Panc1 (cell line): ENCODE measurements around the gene ITGA2. TPM values are rescaled to one million over a fixed set of nuclear protein-coding genes. Genes with fewer than 3 reads are reported as not detected.
"Not testable (repeated sequence)": the region's sequence is repeated elsewhere in the genome, so short reads cannot be mapped to it uniquely, and the experiment has no call there.

ENCODE experiments used
- ATAC-seq: fragments of 200-7000 bp; cut with Tn5 transposase; 2 replicates; pipeline ENCODE4 v1.9.1; 2020; ENCODE audit warnings: mild to moderate bottlenecking, moderate library complexity
- BruUV-seq: library from RNA; stranded (reverse); fragments of 400-500 nt; replicated peaks from 2 replicates; lab custom pipeline; 2021; lab: Mats Ljungman, UMichigan
- CTCF ChIA-PET: fragments of 300-600 bp; sonication (Branson Sonifier 250); formaldehyde crosslinking; loops from one replicate; lab custom pipeline; 2022; ENCODE audit warnings: antibody characterized with exemption; lab: Charles Lee
- POLR2A ChIA-PET: fragments of 300-600 bp; sonication (Branson Sonifier 250); formaldehyde crosslinking; loops from one replicate; lab custom pipeline; 2022; ENCODE audit warnings: antibody characterized with exemption; lab: Charles Lee
- DNase-seq: peaks from one replicate; pipeline ENCODE4 v3.0.0-alpha.2; 2010; ENCODE audit warnings: low read depth, low spot score
- H3K27ac ChIP-seq: 2 replicates; pipeline ENCODE4 v1.5.1; 2011; ENCODE audit warnings: mild to moderate bottlenecking, low read length, inconsistent platforms
- H3K27me3 ChIP-seq: fragments of 200-500 bp; sonication (Bioruptor generic); 2 replicates; pipeline ENCODE4 v1.6.0; 2014; ENCODE audit warnings: low read length, inconsistent platforms; ENCODE audit not compliant: control insufficient read depth, insufficient read depth
- H3K36me3 ChIP-seq: fragments of 200-500 bp; sonication (Bioruptor generic); 2 replicates; pipeline ENCODE4 v1.5.1; 2014; ENCODE audit warnings: inconsistent platforms, mild to moderate bottlenecking, low read length, moderate library complexity; ENCODE audit not compliant: control insufficient read depth, insufficient read depth
- H3K4me1 ChIP-seq: 2 replicates; pipeline ENCODE4 v1.5.1; 2011; ENCODE audit warnings: inconsistent platforms, mild to moderate bottlenecking, low read length, moderate library complexity; ENCODE audit not compliant: control insufficient read depth, insufficient read depth
- H3K4me3 ChIP-seq, 2 experiments: 2 replicates each; pipeline ENCODE4 v1.5.1; 2011 to 2012; ENCODE audit warnings: low read depth in 2 of 2, low read length in 2 of 2, mild to moderate bottlenecking in 2 of 2, inconsistent platforms in 1 of 2, moderate library complexity in 1 of 2
- H3K9me3 ChIP-seq: fragments of 200-500 bp; sonication (Bioruptor generic); 2 replicates; pipeline ENCODE4 v1.5.1; 2014; ENCODE audit warnings: low read depth, mild to moderate bottlenecking, inconsistent platforms, low read length, moderate library complexity; ENCODE audit not compliant: control insufficient read depth, insufficient read depth
- CTCF ChIP-seq: fragments of 450-650 bp; IDR thresholded peaks from 2 replicates; pipeline ENCODE4 v1.5.1; 2017; ENCODE audit warnings: mild to moderate bottlenecking
- POLR2AphosphoS5 ChIP-seq: IDR thresholded peaks from 2 replicates; pipeline ENCODE4 v1.6.1; 2012; ENCODE audit warnings: mild to moderate bottlenecking, low read depth, low read length, moderate library complexity
- SIN3A ChIP-seq: IDR thresholded peaks from 2 replicates; pipeline ENCODE4 v1.6.1; 2012; ENCODE audit warnings: low read depth, mild to moderate bottlenecking, low read length, moderate library complexity, borderline replicate concordance; ENCODE audit not compliant: insufficient read depth
- TCF7L2 ChIP-seq: IDR thresholded peaks from 2 replicates; pipeline ENCODE4 v1.6.1; 2011; ENCODE audit warnings: mild to moderate bottlenecking, low read depth, low read length, inconsistent platforms
- in situ Hi-C: cut with HindIII; loops from 2 replicates; pipeline ENCODE4 v1.10.0; 2016; ENCODE audit warnings: low sequenced_read_pairs, low pct_unique_long_range_greater_than_20kb
- intact Hi-C: fragments of 100-400 bp; cut with micrococcal nuclease; formaldehyde crosslinking; loops from one replicate; pipeline ENCODE4 v1.10.0; 2022; ENCODE audit not compliant: unreplicated experiment
- total RNA-seq: library from RNA; stranded (reverse); gene quantifications from one replicate; pipeline ENCODE4 v1.2.1, GENCODE V29; 2021; ENCODE audit not compliant: unreplicated experiment
- TF ChIP-seq, protein P1 (sequence below), 2 experiments: IDR thresholded peaks; 2 replicates each; pipeline ENCODE4 v1.6.1; 2011 to 2012; ENCODE audit warnings: low read depth in 2 of 2, control low read depth in 1 of 2, low read length in 1 of 2, mild to moderate bottlenecking in 1 of 2, moderate library complexity in 1 of 2; ENCODE audit not compliant: insufficient read depth in 1 of 2

Gene ITGA2
- total RNA-seq, 1 experiment from 2014 or later, result 41.8 TPM

- Histone ChIP-seq H3K4me3 (no peak overlapping the region), H3K27me3 (no peaks in the 10 kb centered on the region), H3K9me3 (peaks cover 6% of the 10 kb centered on the region; the same call in 1 of the 2 replicates), H3K27ac (no peak overlapping the region), H3K36me3 (no peaks in the 10 kb centered on the region), H3K4me1 (no peaks in the 10 kb centered on the region)
- DNase-seq (no peak), ATAC-seq (no peak)
- ChIA-PET POLR2A (no interaction called here), CTCF (interaction anchor here (0.6 kb wide), 1 partner anchor 14 kb away, joined by 3 read pairs; no protein-coding TSS in a partner anchor)
- in situ Hi-C loops, result no loop called here
- no TSS peak for BruUV-seq
- intact Hi-C loops, result no loop called here
- TF ChIP-seq, protein P1, sequence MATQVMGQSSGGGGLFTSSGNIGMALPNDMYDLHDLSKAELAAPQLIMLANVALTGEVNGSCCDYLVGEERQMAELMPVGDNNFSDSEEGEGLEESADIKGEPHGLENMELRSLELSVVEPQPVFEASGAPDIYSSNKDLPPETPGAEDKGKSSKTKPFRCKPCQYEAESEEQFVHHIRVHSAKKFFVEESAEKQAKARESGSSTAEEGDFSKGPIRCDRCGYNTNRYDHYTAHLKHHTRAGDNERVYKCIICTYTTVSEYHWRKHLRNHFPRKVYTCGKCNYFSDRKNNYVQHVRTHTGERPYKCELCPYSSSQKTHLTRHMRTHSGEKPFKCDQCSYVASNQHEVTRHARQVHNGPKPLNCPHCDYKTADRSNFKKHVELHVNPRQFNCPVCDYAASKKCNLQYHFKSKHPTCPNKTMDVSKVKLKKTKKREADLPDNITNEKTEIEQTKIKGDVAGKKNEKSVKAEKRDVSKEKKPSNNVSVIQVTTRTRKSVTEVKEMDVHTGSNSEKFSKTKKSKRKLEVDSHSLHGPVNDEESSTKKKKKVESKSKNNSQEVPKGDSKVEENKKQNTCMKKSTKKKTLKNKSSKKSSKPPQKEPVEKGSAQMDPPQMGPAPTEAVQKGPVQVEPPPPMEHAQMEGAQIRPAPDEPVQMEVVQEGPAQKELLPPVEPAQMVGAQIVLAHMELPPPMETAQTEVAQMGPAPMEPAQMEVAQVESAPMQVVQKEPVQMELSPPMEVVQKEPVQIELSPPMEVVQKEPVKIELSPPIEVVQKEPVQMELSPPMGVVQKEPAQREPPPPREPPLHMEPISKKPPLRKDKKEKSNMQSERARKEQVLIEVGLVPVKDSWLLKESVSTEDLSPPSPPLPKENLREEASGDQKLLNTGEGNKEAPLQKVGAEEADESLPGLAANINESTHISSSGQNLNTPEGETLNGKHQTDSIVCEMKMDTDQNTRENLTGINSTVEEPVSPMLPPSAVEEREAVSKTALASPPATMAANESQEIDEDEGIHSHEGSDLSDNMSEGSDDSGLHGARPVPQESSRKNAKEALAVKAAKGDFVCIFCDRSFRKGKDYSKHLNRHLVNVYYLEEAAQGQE (IDR thresholded peaks at IDR 0.05; ENCODE audit: insufficient read depth in 1 of 2, low read depth in 2 of 2, low read length in 1 of 2), result no peak
- no peak for TF ChIP-seq CTCF
- TF ChIP-seq SIN3A, result no peak
- TF ChIP-seq POLR2AphosphoS5, result no peak
- no peak for TF ChIP-seq TCF7L2
Measured at GRCh38 chr5:52963636-52964035, 25.5 kb upstream of the ITGA2 start.

GRCh38 chr5:52964138-52964537 is 25.0 kb upstream of the ITGA2 start:
- intact Hi-C loops (no loop called here), in situ Hi-C loops (no loop called here)
- H3K27ac ChIP-seq, result no peak overlapping the region
- ChIA-PET CTCF (no interaction called here), POLR2A (no interaction called here)
- no TSS peak for BruUV-seq
- DNase-seq (no peak), ATAC-seq (peak; percentile 84)
- TF ChIP-seq SIN3A, result no peak
- TF ChIP-seq CTCF, result peak; percentile 26
- TF ChIP-seq TCF7L2, result no peak
- no peak for TF ChIP-seq POLR2AphosphoS5
- no peaks in the 10 kb centered on the region for H3K27me3 ChIP-seq
- no peaks in the 10 kb centered on the region for H3K4me1 ChIP-seq
- no peaks in the 10 kb centered on the region for H3K36me3 ChIP-seq
- peaks cover 6% of the 10 kb centered on the region; the same call in 1 of the 2 replicates for H3K9me3 ChIP-seq
- H3K4me3 ChIP-seq, result no peak overlapping the region

DNA sequence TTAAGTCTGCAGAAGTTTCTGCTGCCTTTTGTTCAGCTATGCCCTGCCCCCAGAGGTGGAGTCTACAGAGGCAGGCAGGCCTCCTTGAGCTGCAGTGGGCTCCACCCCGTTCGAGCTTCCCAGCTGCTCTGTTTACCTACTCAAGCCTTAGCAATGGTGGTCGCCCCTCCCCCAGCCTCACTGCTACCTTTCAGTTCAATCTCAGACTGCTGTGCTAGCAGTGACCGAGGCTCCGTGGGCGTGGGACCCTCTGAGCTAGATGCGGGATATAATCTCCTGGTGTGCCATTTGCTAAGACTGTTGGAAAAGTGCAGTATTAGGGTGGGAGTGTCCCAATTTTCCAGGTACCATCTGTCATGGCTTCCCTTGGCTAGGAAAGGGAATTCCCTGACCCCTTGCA is 13.0 kb upstream of the ITGA2 start:
- intact Hi-C loops, H3K4me3 ChIP-seq, DNase-seq, POLR2A ChIA-PET, H3K36me3 ChIP-seq, H3K27me3 ChIP-seq, in situ Hi-C loops, H3K4me1 ChIP-seq, H3K9me3 ChIP-seq, BruUV-seq, ATAC-seq, H3K27ac ChIP-seq, CTCF ChIA-PET: not testable (repeated sequence)
